ENCODE data around the gene ATRAID.
A peak's percentile ranks its signal among the peaks of the same experiment; 100 is the strongest.

The ATRAID gene

DNA sequence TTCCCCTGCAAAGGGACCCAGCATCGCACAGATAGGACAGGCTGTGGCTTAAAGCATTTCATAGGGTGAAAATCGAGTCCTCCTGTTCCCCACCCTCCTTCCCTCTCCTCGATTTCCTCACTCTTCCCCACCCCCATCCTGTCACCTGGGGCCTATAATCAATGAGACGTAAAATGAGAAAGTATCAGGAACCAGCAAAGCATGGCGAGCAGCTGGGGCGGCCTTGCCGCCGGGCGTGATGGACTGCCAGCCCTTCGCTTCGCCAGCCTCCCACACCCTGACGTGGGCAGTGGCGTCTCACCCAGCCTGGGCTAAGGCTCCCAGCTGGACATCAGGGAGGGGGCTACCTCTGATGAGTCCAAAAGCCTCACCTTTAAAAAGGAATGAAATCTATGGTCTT, 39.9 kb downstream of the ATRAID start:
- DNase-seq, result no peak

DNA sequence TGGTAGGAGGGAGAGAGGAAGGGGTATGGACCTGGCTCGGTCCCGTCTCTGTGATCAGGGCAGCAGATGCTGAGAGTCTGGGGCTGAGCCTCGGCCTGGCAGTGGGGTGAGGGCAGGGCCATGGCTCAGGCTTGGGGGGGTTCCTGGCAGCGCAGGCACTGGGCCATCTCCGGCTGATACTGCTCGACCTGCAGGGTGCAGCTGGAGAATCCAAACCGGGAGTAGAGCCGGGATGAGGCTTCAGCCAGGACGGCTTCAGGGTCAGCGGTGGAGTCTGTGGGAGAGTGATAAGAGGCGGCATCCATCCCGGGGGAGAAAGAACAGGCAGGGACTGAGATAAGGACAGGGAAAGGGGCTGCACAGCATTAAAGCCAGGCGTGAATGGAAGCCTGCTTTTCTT, 43.3 kb downstream of the ATRAID start:
- no peak for DNase-seq

DNA sequence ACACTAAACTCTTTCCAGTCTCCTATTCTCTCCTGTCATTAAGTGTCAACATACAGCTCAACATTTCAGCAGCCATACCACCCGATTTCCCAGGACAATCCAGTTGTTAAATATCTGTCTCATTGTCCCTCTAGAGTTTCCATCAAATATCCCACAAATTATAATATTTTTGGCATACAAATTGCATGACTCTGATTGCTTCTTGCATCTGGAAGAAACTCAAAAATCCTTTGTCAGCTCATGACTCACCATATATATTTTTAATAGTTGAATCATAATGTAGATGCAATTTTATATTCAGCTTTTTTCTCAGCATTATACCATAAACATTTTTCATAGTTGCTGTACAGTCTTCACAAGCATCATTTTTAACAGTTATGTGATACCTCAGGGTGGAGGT, 43.8 kb downstream of the ATRAID start:
- DNase-seq, result no peak

DNA sequence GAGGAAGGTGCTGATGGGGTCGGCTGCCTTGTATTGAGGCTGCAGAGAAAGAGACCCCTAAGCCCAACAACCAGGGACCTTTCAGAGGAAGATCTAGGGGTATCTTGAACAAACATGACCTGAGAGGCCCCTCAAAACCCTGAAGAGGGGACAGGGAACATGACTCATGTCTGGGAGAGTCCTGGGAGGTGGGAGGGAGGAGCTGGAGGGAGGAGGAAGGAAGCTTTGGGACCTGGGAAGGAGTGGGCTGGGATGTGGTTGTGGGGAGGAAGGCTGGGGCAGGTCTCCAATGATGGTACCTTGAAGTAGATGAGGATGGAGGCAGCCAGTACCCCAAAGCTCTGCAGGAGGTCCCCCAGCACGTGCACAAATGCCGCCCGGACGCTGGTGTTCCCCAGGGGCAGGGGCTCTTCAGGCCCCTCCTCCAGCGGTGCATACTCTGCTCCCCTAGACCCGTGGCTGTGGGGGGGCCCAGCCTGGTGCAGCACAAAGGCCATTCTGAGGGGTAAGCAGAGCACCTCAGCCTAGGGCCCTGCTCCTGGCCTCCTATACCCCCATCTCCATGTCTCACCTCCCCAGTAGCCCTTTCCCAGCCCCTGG, 45.1 kb downstream of the ATRAID start:
- DNase-seq, result no peak

DNA sequence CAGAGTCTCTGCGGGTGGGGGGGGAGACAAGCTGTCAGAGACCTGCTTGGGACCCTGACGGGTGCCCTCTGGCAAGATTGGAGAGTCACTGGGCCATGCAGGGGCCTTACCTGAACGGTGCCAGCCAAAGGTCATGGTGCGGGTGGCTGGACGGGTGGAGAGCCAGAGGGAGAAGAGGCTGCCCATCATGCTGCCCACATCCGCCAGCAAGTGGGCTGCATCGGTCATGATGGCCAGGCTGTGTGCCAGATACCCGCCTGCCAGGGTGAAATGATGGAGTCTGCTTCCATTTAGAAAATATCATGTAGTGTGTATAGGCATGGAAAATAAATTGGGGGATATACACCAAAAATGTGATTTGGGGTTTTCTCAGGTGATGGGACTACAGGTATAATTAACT, 46.2 kb downstream of the ATRAID start:
- DNase-seq, result no peak

DNA sequence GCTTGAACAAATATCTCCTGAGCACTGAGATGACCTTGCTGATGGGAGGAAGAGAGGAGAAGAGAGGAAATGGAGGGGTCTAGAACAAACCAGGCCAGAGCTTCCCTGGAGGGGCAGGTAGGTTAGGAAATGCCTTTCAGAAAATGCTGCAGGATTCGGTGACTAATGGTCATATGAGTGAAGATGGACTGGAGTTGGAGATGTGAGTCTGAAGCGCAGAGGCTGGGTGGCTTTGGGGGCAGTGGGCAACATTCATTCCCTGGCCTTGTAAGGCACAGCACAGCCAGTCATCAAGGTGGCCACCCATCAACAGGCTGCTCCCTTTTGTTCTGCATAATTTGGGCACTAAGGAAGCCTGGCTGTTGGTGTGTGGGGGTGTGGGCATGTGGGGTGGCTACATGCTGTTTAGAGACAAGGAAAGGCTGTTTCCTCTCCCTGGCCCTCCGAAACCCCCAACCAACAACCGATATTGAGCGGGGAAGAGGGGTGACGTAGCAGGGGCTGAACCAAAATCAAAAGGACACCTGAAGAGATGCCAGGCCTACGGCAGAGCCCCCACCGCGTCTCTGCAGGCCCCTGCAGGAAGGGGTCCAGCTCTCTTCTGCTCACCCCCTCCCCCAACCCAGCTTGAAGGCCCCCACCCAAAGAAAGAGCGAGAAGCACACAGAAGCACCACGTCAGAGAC, 49.5 kb downstream of the ATRAID start:
- no peak for DNase-seq

DNA sequence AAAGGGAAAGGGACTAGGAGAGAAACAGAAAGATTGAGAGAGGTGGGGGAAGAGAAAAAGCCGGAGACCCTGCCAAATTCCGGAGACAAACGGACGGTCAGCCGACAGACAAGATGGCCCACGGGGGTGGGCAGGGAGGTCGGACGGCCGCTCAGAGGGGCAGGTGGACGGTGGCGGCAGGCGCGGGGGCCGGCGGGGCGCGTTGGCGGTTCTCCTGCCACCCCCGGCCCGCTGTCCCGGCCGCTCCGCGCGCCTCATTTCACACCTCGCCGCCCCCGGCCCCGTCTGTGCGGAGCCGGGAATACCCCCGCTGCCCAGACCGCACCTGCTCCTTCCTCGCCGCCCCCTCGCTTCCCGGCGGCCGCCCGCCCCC, 50.1 kb downstream of the ATRAID start:
- DNase-seq, result no peak

DNA sequence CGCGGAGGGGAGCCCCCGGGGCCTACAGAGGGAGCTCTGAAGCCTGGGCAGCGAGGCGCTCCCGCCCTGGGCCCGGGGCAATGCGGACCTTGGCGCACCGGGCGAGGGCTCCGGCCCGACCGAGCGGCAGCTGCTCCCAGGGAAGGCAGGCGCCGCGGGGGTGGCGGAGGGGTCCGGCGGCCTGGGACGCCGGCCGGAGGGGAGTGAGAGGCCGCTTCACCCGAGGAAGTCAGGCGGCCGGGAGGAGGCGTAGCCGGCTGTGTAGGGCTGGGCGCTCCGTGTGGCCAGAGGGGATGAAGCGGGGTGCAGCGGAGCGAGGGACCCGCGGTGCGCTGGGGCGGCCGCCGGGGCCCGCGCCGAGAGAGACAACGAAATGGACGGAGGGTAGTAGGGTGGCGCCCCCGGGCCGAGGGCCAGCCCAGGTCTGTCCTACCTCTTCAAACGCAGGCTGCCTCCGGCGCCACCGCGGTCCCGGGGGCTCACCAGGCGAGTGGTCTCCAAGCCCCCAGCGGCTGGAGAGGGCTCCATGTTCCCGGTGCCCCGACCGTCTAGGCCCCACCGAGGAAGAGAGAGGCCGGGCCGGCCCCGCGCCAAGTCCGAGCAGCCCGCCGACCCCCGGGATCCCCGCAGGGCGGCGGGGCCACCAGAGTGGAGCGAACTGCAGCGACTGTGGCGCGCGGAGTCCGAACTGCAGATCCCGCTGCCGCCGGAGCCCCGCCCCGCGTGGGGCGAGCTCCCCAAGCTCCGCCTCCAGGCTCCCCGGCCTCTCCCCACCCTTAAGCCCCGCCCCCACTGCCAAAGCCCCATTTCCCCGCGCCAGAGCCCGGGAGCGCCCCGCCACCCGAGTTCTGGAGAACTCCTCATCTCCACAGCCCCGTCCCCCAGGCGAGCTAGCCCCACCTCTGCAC, 50.8 kb downstream of the ATRAID start, which contains the start of gene SLC30A3:
TSS of gene SLC30A3 (minus strand) at position 669 of the 908 bp plus-strand sequence. CDS start at position 528, 141 bp downstream.
- DNase-seq, result peak; percentile 20 to 28 (median 22)

DNA sequence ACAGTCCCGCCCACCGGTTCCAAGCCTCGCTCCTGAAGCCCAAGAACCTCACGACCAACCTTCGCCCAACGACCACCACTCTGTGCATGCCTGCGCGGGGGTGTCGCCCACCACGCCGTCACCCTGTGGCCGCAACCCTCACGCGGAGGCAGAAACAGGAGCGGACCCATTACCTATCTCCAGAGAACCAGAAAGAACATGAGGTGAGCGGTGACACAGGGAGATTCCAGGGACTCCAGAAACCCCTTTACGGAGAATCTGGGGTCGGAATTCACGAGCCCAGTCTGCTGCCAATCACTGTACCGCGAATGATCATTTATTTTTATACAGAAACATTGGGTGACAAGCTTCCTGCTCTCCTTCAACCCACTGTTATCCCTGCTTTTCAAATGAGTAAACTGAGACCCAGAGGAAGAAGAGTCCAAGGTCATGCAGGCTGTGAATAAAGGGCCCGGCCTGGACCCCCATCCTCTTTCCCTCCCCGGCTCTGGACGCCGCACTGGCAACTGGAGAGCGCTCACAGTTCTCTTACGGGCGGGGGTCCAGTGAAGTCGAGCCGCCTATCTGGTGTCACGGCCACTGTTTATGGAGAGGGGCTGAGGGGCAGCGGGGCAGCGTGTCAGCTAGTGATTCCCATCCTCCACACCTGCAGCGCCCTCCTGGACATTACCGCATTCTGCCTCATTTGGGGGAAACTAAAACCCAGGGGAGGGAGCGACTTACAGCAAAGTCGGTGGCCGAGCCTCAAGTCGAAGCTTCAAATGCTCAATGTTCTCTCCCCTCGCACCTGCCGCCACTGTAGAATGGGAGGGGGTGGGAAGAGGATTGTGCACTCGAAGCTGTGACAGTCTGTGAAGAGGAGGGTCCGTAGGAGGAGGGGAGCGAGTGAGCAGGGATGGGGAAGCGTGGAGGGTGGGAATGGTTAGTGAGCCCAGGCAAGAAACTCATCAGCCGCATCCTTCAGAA, 51.7 kb downstream of the ATRAID start:
- no peak for DNase-seq

DNA sequence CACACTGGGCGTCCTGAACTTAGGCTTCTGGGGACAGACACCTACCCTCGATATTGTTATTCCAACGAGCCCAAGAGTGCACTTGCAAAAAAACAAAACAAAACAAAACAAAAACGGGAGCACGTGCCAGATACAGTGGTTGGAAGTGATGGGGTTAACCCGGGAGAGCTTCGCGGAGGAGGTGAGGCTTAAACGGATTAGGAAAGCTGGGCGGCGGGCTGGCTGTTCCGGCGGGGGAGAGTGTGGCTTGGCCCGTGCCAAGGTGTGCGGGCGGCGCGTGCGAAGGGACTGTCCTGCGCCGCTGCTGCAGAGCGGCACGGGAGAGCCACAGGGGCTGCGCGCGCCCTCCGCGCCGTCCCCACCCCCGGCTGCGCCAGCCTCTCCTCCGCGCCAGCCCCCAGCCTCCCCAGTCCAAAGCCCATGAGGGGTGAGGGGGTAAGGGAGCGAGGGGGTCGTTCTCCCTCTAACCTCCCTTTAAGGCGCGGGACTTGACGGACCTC, 52.5 kb downstream of the ATRAID start:
- DNase-seq, result no peak

DNA sequence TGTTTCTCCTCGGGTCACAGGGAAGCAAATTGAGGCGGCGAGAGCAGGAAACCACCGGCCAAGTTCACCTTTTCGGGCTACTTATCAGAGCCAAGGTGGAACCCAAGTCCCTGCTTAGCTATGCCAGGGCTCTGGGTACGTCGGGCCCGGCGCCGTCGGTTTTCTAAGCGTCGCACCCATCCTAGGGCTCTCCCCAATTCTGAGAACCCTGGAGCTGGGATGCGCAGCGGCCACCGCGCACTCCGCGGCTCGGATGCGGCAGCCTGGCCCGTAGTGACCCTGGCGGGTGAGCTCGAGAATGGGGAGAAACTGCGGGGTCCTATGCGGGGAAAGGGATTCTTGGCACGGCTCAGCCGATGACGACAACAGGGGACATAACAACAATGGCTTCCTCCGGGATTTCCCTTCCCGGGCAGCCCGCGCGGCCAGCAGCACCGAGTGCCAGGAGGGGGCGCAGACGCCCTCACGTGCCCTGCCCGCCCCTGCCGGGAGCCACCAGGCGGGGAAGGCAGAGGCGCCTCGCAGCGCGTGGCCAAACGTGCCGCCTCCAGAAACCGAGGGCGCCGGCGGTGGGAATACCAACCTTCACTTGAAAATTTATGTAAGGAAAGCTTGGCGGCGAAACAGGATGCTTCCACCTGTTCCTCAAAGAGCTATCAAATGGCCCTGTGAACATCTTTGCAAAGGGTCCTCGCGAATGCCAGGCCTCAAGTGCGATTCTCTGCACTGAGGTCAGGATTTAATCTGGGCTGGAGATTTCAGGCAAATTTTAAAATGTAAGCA, 53.1 kb downstream of the ATRAID start:
- DNase-seq, result peak; percentile 9 to 17 (median 14)

DNA sequence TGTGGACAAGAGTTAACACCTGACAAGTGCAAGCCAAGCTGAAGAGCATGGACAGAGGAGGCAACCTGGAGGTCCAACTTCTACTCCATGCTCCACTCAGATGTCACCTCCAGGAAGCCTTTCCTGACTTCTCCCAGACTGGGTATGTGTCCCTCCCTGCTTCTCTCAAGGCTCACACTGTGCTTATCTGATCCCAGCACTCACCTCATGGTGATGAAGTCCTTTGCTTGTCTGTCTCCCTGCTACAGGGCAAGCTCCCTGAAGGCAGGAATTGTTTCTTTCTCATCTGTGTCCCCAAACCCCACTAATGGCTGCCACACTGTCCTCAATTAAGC, 53.7 kb downstream of the ATRAID start:
- DNase-seq, result no peak
